ENCODE data around the gene ZNF609.

Gene ZNF609

GRCh38 chr15:64502551-64502950 lies 42.2 kb downstream of the ZNF609 start:
- peak in 1 of 2 experiments; percentile 22 for DNase-seq

GRCh38 chr15:64503197-64503596 lies 42.8 kb downstream of the ZNF609 start:
- peak; percentile 24 to 33 for DNase-seq

GRCh38 chr15:64503640-64504039 lies 43.3 kb downstream of the ZNF609 start:
- DNase-seq = no peak

DNA sequence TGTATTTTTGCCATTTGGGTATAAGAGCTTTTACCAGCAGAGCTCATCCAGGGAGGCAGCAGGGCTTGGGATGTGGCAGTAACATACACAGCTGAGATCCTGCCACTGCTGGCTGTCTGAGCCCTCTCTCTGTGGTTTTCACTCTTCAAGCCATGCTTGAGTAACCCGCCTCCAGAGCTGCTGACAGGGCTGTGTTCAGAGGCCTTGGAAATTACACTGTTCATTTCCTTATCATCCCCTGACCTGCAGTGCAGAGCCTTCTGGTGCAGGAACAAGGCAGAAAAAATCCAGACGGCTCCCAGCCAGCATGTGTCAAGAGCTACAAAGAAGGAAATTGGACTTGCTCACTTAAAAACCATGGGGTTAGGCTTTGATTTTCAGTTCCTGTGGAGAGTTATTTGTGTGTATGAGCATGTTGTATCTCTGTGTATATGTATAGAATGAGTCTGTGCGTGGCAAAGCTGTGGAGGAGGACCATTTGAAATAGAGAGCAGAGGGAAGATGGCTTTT lies 47.0 kb downstream of the ZNF609 start:
- DNase-seq = peak; percentile 88 to 92

- no peak for DNase-seq
These were observed 47.5 kb downstream of the ZNF609 start for GRCh38 chr15:64507845-64508244.

GRCh38 chr15:64513823-64514222 lies 53.4 kb downstream of the ZNF609 start:
- no peak for DNase-seq

GRCh38 chr15:64515196-64515595 lies 54.8 kb downstream of the ZNF609 start:
- DNase-seq = no peak

DNA sequence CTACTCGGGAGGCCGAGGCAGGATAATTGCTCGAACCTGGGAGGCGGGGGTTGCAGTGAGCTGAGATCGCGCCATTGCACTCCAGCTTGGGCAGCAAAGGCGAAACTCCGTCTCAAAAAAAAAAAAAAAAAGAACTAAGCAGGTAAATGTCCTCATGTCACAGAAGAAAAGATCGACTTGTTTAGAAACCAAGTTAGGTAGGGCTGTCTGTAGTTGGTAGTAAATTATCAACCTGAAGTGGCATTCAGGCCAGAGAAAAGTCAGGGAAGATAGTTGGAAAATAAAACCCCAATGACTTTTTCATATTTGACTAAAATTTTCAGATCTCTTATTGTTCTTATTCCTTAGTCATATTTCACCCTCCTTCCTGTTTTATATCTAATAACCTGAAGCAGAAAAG lies 55.4 kb downstream of the ZNF609 start:
- no peak for DNase-seq

DNA sequence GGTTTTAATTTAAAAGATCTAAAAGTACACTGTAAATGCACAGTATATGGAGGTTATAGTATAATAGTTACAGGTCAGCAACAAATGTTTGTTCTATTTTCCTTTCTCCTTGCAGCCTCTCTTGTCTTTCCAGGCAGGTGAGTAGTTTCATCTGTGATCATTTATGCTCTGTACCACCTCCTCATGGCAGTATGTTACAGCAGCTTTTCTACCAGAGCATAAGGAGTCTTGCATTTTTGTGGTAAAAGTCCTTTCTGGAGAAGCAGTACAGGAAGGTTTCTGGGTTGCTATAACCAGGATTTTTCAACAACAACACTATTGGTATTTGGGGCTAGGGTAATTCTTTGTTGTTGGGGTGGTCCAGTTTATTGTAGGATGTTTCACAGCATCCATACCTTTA lies 59.5 kb downstream of the ZNF609 start:
- no peak for DNase-seq

DNA sequence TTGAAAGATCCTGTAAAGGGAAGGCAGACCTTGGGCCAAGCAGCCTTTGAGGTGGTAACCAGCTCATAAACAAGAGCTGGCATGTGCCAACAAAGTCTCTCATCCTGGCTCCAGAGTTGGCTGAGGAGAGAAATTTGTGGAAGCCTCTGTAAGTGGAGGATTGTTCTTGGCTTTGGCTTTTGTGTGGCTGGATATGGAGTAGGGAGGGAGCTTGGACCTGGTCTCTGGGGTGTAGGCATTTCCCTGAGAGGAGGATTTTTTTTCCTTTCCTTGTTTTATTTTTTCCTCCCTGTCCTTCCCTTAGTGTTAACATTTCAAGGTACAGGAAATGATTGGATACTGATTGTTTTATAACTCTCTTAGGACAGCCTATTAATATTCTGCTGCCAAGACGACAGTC lies 60.8 kb downstream of the ZNF609 start:
- DNase-seq = no peak

- DNase-seq = peak; percentile 36 to 37
These were observed 61.4 kb downstream of the ZNF609 start for GRCh38 chr15:64521726-64522164.

- no peak for DNase-seq
These were observed 61.9 kb downstream of the ZNF609 start for GRCh38 chr15:64522226-64522823.

- no peak for DNase-seq
These were observed 62.9 kb downstream of the ZNF609 start for GRCh38 chr15:64523240-64523639.

DNA sequence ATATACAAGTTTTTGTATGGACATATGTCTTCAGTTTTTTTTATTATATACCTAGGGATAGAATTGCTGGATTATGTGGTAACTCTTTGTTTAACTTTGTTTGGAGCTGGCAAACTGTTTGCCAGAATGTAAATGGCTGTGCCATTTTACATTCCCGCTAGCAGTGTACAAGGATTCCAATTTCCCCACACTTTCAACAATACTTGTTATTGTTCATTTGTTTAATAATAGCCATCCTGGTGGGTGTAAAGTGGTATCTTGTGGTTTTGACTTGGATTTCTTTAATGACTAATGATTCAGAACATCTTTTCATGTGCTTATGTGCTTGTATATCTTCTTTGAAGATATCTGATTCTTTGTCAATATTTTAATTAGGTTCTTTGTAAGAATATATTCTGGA lies 64.4 kb downstream of the ZNF609 start:
- DNase-seq = no peak

GRCh38 chr15:64525828-64526530 lies 65.6 kb downstream of the ZNF609 start:
- DNase-seq = no peak

GRCh38 chr15:64527263-64527984 lies 67.0 kb downstream of the ZNF609 start:
- DNase-seq = peak; percentile 58 to 76

DNA sequence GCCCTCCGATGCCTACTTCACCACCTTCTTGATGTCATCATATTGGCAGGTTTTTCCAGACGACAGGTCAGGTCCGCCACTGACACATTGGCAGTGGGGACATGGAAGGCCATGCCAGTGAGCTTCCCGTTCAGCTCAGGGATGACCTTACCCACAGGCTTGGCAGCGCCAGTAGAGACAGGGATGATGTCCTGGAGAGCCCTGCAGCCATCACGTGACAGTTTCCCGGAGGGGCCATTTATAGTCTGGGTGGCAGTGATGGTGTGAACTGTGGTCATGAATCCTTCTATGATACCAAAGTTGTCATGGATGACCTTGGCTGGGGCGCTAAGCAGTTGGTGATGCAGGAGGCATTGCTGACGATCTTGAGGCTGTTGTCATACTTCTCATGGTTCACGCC lies 68.5 kb downstream of the ZNF609 start:
- no peak for DNase-seq

DNA sequence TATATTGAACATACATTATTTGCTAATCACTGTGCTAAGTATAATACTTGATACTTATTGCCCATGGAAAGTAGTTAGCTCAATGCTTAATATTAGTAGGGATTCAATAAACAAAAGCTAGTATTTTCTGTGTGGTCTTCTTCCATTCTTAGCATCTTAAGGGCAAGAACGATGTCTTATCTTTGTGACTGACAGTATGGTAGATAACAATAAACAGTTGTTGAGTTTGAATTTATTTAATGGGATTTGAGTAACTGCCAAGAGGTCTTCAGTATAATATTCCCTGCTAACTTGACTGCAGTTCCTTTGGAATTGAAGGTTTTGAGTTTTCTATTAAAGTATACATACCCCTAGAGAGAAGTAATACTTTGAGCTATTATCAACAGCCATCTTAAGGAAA lies 70.1 kb downstream of the ZNF609 start:
- DNase-seq = no peak

DNA sequence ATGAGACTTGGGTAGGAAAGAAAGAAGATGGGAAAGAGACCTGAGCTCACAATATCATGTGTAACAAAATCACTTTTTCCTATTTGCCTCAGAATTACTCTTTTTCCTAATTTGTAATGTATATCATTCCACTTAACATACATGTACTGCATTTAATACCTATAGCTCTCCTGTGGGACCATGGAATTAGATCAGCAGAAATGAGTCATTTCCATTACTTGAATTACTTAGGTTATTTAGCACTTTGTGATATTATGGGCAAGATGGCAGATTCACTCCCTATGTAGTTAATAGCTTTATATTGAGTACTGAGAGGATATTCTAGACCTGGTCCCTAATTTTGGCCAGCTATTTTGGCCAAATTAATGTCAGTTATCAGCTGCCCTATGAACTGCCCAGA lies 70.5 kb downstream of the ZNF609 start:
- no peak for DNase-seq

DNA sequence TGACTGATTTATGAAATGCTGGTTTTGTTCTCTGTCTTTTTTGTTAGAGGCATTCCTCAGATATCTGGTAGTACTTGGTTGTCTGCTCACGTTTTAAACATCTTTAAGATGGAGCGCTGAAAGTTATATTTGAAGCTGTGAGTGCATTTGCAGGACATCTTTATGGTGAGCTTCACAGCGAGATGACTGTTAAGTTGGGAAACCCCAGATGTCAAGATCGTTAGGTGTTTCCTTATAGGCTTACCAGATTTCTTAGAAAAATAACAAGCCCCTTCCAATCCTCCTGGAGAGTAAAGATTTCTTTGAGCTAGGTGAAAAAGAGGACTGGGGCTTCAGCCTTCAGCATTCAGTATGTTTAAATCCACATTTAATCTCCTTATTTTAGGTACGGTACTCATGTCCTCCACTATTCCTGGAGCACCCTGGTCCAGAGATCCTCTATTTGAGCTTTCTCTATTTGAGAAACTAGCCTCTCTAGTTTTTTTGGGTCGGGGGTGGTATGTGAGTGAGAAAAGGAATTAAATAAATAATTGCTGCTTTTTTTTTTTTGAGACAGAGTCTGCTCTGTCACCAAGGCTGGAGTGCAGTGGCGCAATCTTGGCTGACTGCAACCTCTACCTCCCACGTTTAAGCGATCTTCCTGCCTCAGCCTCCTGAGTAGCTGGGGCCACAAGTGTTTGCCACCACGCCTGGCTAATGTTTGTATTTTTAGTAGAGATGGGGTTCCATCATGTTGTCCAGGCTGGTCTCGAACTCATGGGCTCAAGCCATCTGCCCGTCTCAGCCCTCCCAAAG lies 72.3 kb downstream of the ZNF609 start:
- peak in 1 of 2 experiments; percentile 23 for DNase-seq

- DNase-seq = no peak
These were observed 75.3 kb downstream of the ZNF609 start for GRCh38 chr15:64535460-64536243.

- DNase-seq = peak; percentile 36 to 43
These were observed 76.0 kb downstream of the ZNF609 start for GRCh38 chr15:64536244-64536836.
